Suprapubic skin (tissue), 4 donors: ENCODE data around the gene TNPO1.

Source experiments
- EP300 ChIP-seq: sonication (generic); formaldehyde crosslinking; IDR thresholded peaks from one replicate; pipeline ENCODE4 v1.6.1; 2017; ENCODE audit warnings: antibody characterized with exemption
- POLR2A ChIP-seq, 2 donors: fragments of 450-650 bp; IDR thresholded peaks; one replicate each; pipeline ENCODE4 v1.6.1; 2017; ENCODE audit warnings: antibody characterized with exemption in 2 of 2, mild to moderate bottlenecking in 2 of 2, moderate library complexity in 2 of 2
- POLR2AphosphoS5 ChIP-seq, 3 donors: sonication (generic); formaldehyde crosslinking; IDR thresholded peaks; one replicate each; pipeline ENCODE4 v1.6.1; 2017; ENCODE audit warnings: antibody characterized with exemption in 3 of 3
- TF ChIP-seq, protein P1 (sequence below), 2 donors: fragments of 200-600 bp in 1 of 2; fragments of 450-650 bp in 1 of 2; sonication (generic) in 1 of 2; IDR thresholded peaks; one replicate each; pipeline ENCODE4 v1.5.1; 2016 to 2019; ENCODE audit warnings: antibody characterized with exemption in 2 of 2, mild to moderate bottlenecking in 1 of 2, moderate library complexity in 1 of 2

DNA sequence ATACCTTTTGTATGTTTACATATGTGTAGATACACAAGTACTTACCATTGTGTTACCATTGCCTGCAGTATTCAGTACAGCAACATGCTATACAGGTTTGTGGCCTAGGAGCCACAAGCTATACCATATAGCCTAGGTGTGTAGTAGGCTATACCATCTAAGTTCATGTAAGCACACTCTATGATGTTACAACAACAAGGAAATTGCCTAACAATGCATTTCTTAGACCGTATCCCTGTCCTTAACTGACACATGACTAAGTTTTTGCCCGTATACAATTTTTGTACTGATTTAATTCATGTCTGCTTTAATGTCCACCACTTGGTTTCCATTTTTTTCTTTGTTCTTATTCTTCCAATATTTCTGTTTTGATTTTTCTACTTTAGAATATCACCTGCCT, 18.5 kb downstream of the TNPO1 start:
- TF ChIP-seq, protein P1, sequence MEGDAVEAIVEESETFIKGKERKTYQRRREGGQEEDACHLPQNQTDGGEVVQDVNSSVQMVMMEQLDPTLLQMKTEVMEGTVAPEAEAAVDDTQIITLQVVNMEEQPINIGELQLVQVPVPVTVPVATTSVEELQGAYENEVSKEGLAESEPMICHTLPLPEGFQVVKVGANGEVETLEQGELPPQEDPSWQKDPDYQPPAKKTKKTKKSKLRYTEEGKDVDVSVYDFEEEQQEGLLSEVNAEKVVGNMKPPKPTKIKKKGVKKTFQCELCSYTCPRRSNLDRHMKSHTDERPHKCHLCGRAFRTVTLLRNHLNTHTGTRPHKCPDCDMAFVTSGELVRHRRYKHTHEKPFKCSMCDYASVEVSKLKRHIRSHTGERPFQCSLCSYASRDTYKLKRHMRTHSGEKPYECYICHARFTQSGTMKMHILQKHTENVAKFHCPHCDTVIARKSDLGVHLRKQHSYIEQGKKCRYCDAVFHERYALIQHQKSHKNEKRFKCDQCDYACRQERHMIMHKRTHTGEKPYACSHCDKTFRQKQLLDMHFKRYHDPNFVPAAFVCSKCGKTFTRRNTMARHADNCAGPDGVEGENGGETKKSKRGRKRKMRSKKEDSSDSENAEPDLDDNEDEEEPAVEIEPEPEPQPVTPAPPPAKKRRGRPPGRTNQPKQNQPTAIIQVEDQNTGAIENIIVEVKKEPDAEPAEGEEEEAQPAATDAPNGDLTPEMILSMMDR (IDR thresholded peaks at IDR 0.05) = no peak
- TF ChIP-seq EP300 (no peak), POLR2A (IDR thresholded peaks at IDR 0.05) (no peak), POLR2AphosphoS5 (IDR thresholded peaks at IDR 0.05) (no peak)
